Endothelial cell of umbilical vein (primary cell): ENCODE results near the gene SLC8A2. TPM values are rescaled to one million over a fixed set of nuclear protein-coding genes. Genes with fewer than 3 reads are reported as not detected.

Experiments
- BruUV-seq: library from RNA; stranded (reverse); fragments of 400-500 nt; replicated peaks from 2 replicates; lab custom pipeline; 2021; lab: Mats Ljungman, UMichigan
- CTCF ChIA-PET: fragments of 300-600, 350-600 bp; sonication (Branson Sonifier 250); formaldehyde crosslinking; loops from one replicate; lab custom pipeline; 2021; ENCODE audit warnings: antibody characterized with exemption, inconsistent platforms; lab: Charles Lee
- POLR2A ChIA-PET: fragments of 300-600, 350-600 bp; sonication (Branson Sonifier 250); formaldehyde crosslinking; loops from one replicate; lab custom pipeline; 2021; ENCODE audit warnings: antibody characterized with exemption, inconsistent platforms; lab: Charles Lee
- DNase-seq: peaks from one replicate; pipeline ENCODE4 v3.0.0-alpha.2; 2011; ENCODE audit warnings: low read depth, low spot score
- FAIRE-seq: peaks from 2 replicates; lab custom pipeline; 2011; peaks lifted over from hg19 to GRCh38; lab: Jason Lieb, UNC
- H2AFZ ChIP-seq: 2 replicates; pipeline ENCODE4 v1.6.0; 2012; ENCODE audit warnings: low read depth, low read length, control low read depth, inconsistent platforms
- H3K27ac ChIP-seq: 2 replicates; pipeline ENCODE4 v1.5.1; 2011; ENCODE audit warnings: low read depth, mild to moderate bottlenecking, control low read depth, low read length, moderate library complexity; ENCODE audit not compliant: insufficient read depth
- H3K27me3 ChIP-seq, 2 experiments: 2 replicates each; pipeline versions ENCODE4 v1.6.0 to v1.6.1; 2011; ENCODE audit warnings: low read length in 2 of 2, mixed read lengths in 1 of 2; ENCODE audit not compliant: control insufficient read depth in 2 of 2, insufficient read depth in 2 of 2
- H3K36me3 ChIP-seq, 2 experiments: 2 replicates in 1 of 2; 3 replicates in 1 of 2; pipeline ENCODE4 v1.5.1; 2011; ENCODE audit warnings: low read length in 2 of 2, mild to moderate bottlenecking in 1 of 2, moderate library complexity in 1 of 2; ENCODE audit not compliant: control insufficient read depth in 2 of 2, insufficient read depth in 2 of 2; ENCODE audit errors: extremely low read depth in 1 of 2
- H3K4me1 ChIP-seq: 3 replicates; pipeline ENCODE4 v1.5.1; 2011; ENCODE audit warnings: mild to moderate bottlenecking, low read length; ENCODE audit not compliant: control insufficient read depth, insufficient read depth; ENCODE audit errors: extremely low read depth
- H3K4me2 ChIP-seq: 2 replicates; pipeline ENCODE4 v1.6.1; 2011; ENCODE audit warnings: low read length, control low read depth, mixed read lengths; ENCODE audit not compliant: insufficient read depth
- H3K4me3 ChIP-seq, 3 experiments: fragments of 200-600 bp in 1 of 3; sonication (generic), shearing (Covaris generic) in 1 of 3; replicated peaks in 1 of 3; 2 replicates each; pipeline ENCODE4 v1.5.1; 2011 to 2016; ENCODE audit warnings: control low read depth in 3 of 3, low read length in 3 of 3, mild to moderate bottlenecking in 2 of 3, inconsistent platforms in 1 of 3, low read depth in 1 of 3, moderate library complexity in 1 of 3; ENCODE audit not compliant: insufficient read depth in 1 of 3
- H3K79me2 ChIP-seq: 2 replicates; pipeline ENCODE4 v1.6.0; 2012; ENCODE audit warnings: low read length, inconsistent platforms; ENCODE audit not compliant: control insufficient read depth, insufficient read depth
- H3K9ac ChIP-seq: replicated peaks from 2 replicates; pipeline ENCODE3; 2011; ENCODE audit warnings: low read length, control low read depth; ENCODE audit not compliant: insufficient read depth; ENCODE audit errors: extremely low read depth
- H3K9me1 ChIP-seq: replicated peaks from 3 replicates; pipeline ENCODE4 v1.6.0; 2011; ENCODE audit warnings: mild to moderate bottlenecking, low read length; ENCODE audit not compliant: control insufficient read depth, insufficient read depth; ENCODE audit errors: extremely low read depth
- H3K9me3 ChIP-seq: replicated peaks from 2 replicates; pipeline ENCODE4 v1.5.1; 2012; ENCODE audit warnings: low read length, inconsistent platforms; ENCODE audit not compliant: control insufficient read depth, insufficient read depth
- H4K20me1 ChIP-seq: replicated peaks from 2 replicates; pipeline ENCODE3; 2011; ENCODE audit warnings: mild to moderate bottlenecking, low read length; ENCODE audit not compliant: control insufficient read depth, insufficient read depth; ENCODE audit errors: extremely low read depth
- EZH2 ChIP-seq: IDR thresholded peaks from 2 replicates; pipeline ENCODE4 v1.6.1; 2012; ENCODE audit warnings: borderline replicate concordance, low read depth, mild to moderate bottlenecking, moderate library complexity, low read length, inconsistent platforms; ENCODE audit not compliant: severe bottlenecking
- FOS ChIP-seq: IDR thresholded peaks from 2 replicates; pipeline ENCODE4 v1.6.1; 2011; ENCODE audit warnings: mild to moderate bottlenecking, low read length, moderate library complexity, borderline replicate concordance; ENCODE audit not compliant: insufficient read depth
- GATA2 ChIP-seq: IDR thresholded peaks from 2 replicates; pipeline ENCODE4 v1.7.0; 2011; ENCODE audit warnings: low read depth, mild to moderate bottlenecking, moderate library complexity, mixed read lengths, low read length; ENCODE audit not compliant: insufficient read length, insufficient read depth
- JUN ChIP-seq: IDR thresholded peaks from 2 replicates; pipeline ENCODE4 v1.6.1; 2011; ENCODE audit warnings: borderline replicate concordance, low read depth; ENCODE audit not compliant: insufficient read length, insufficient read depth
- MYC ChIP-seq: IDR thresholded peaks from one replicate; pipeline ENCODE4 v1.6.1; 2011; ENCODE audit warnings: mild to moderate bottlenecking, low read depth, low read length
- POLR2A ChIP-seq: IDR thresholded peaks from 2 replicates; pipeline ENCODE4 v1.6.1; 2012; ENCODE audit warnings: low read depth, mild to moderate bottlenecking, control low read depth, low read length
- POLR2AphosphoS5 ChIP-seq: IDR thresholded peaks from 2 replicates; pipeline ENCODE4 v1.6.1; 2012; ENCODE audit warnings: low read depth, mild to moderate bottlenecking, control low read depth, low read length, moderate library complexity; ENCODE audit not compliant: insufficient read depth
- dilution Hi-C: fragments of 300-500 bp; cut with MboI; formaldehyde crosslinking; loops from one replicate; pipeline ENCODE4 v1.15.0; 2019; ENCODE audit warnings: low sequenced_read_pairs; ENCODE audit not compliant: extremely low pct_ligation_motif_present
- intact Hi-C: fragments of 100-400 bp; cut with micrococcal nuclease; formaldehyde crosslinking; loops from one replicate; pipeline ENCODE4 v1.10.0; 2022
- polyA plus RNA-seq, 4 experiments: library from polyadenylated mRNA; depleted of rRNA in 3 of 4; stranded (reverse) in 3 of 4; unstranded in 1 of 4; fragments of >200 nt; gene quantifications; 2 replicates each; pipeline versions ENCODE4 v1.2.1 to v1.2.3, GENCODE V29; 2011 to 2012; ENCODE audit warnings: missing spikeins in 1 of 4
- total RNA-seq: library from RNA; stranded (reverse); gene quantifications from 2 replicates; pipeline ENCODE4 v1.2.3, GENCODE V29; 2021
- TF ChIP-seq, protein P1 (sequence below): IDR thresholded peaks from 2 replicates; pipeline ENCODE4 v1.6.1; 2011; ENCODE audit not compliant: insufficient read depth, insufficient read length
- TF ChIP-seq, protein P2 (sequence below), 2 donors: IDR thresholded peaks; 1 replicate in 1 of 2; 2 replicates in 1 of 2; pipeline ENCODE4 v1.5.1; 2011; ENCODE audit warnings: low read length in 2 of 2, mild to moderate bottlenecking in 2 of 2, moderate library complexity in 2 of 2, control low read depth in 1 of 2, inconsistent platforms in 1 of 2, low read depth in 1 of 2; ENCODE audit not compliant: insufficient read depth in 1 of 2; ENCODE audit errors: extremely low read depth in 1 of 2

Gene SLC8A2
- total and polyA plus RNA-seq, 2 donors (not counting 3 experiments of a cell fraction or from before 2014, with no cell fraction given): not detected

DNA sequence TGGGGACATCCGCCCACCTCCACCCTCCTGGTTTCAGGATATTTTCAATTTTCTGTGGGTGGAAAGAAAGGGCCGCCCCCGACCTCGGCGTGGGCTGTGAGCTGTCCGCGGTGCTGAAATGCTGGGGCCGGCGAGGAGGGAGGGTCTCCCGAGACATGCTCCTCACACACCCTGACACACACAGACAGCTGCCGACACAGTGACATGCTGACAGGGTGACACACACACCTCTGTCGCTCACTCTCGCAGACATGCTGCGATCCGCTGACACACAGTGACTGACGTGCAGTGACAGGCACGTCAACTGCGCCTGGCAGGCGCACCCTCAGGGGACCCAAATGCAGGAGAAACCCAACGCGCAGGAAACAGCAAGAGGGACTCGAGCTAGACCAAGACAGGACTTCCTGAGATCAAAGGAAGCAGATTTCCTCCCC lies 27.3 kb downstream of the SLC8A2 start:
- DNase-seq (no peak), FAIRE-seq (no peak)
- Histone ChIP-seq H3K9me3 (no peaks in the 10 kb centered on the region), H4K20me1 (no peaks in the 10 kb centered on the region), H3K36me3 (no peaks in the 10 kb centered on the region), H3K9me1 (no peaks in the 10 kb centered on the region), H3K4me2 (no peak overlapping the region), H3K4me1 (no peaks in the 10 kb centered on the region), H3K4me3 (no peak overlapping the region), H2AFZ (no peak overlapping the region), H3K9ac (no peak overlapping the region), H3K27me3 (peaks cover 24 to 30% of the 10 kb centered on the region in 2 experiments), H3K27ac (no peak overlapping the region), H3K79me2 (no peaks in the 10 kb centered on the region)
- no TSS peak for BruUV-seq
- dilution Hi-C loops (no loop called here), intact Hi-C loops (no loop called here)
- CTCF ChIA-PET: interaction anchor here (0.9 to 2.5 kb wide), 2 partner anchors 8 to 263 kb away, joined by 3 to 10 read pairs; no protein-coding TSS in a partner anchor
- TF ChIP-seq POLR2AphosphoS5 (no peak), MYC (no peak), EZH2 (no peak), JUN (no peak), POLR2A (no peak), GATA2 (no peak), FOS (no peak)
- TF ChIP-seq, protein P1, sequence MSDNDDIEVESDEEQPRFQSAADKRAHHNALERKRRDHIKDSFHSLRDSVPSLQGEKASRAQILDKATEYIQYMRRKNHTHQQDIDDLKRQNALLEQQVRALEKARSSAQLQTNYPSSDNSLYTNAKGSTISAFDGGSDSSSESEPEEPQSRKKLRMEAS: no peak
- TF ChIP-seq, protein P2, sequence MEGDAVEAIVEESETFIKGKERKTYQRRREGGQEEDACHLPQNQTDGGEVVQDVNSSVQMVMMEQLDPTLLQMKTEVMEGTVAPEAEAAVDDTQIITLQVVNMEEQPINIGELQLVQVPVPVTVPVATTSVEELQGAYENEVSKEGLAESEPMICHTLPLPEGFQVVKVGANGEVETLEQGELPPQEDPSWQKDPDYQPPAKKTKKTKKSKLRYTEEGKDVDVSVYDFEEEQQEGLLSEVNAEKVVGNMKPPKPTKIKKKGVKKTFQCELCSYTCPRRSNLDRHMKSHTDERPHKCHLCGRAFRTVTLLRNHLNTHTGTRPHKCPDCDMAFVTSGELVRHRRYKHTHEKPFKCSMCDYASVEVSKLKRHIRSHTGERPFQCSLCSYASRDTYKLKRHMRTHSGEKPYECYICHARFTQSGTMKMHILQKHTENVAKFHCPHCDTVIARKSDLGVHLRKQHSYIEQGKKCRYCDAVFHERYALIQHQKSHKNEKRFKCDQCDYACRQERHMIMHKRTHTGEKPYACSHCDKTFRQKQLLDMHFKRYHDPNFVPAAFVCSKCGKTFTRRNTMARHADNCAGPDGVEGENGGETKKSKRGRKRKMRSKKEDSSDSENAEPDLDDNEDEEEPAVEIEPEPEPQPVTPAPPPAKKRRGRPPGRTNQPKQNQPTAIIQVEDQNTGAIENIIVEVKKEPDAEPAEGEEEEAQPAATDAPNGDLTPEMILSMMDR (IDR thresholded peaks at IDR 0.05; ENCODE audit: extremely low read depth in 1 of 2, insufficient read depth in 1 of 2, low read depth in 1 of 2, low read length in 2 of 2): no peak
- POLR2A ChIA-PET: no interaction called here
